ENCODE measurements around the gene ERMARD.

Gene ERMARD

DNA sequence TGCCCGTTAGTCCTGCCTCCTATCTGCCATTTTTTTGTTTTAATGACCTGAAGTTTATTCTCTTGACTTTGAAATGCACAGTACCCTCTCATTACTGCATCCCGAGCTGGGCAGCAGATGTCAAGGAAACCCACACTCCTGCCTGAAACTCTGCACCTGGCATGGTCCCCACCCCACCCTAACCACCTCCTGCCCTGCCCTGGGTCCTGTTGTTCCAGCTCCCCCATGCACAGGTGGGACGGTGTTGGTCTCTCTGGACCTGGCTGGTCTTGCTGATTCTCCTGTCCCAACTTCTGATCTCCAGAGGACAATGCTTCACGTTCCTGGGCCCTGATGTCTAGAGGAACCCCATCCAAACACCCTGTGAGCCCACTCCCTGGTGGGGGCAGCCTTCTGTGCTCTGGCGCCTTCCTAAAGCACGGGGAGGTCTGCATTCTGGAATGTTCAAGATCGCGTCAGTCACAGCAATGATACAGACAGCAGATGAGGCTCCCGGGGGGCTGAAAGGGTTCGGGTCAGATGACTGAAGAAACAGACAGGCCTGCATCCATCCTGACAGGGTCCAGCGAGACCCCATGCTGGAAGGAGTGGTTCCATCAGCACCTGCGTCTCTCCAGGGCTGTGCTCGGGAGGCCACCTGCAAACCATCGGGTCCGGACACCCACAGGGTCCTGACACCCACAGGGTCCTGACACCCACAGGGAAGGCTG, 73.6 kb downstream of the ERMARD start:
- DNase-seq (ENCODE audit: low read depth in 3 of 3), result no peak

GRCh38 chr6:169825558-169826225, 74.3 kb downstream of the ERMARD start:
- no peak for DNase-seq (ENCODE audit: low read depth in 3 of 3)

GRCh38 chr6:169826697-169827096, 75.3 kb downstream of the ERMARD start:
- DNase-seq (ENCODE audit: low read depth in 3 of 3), result no peak

DNA sequence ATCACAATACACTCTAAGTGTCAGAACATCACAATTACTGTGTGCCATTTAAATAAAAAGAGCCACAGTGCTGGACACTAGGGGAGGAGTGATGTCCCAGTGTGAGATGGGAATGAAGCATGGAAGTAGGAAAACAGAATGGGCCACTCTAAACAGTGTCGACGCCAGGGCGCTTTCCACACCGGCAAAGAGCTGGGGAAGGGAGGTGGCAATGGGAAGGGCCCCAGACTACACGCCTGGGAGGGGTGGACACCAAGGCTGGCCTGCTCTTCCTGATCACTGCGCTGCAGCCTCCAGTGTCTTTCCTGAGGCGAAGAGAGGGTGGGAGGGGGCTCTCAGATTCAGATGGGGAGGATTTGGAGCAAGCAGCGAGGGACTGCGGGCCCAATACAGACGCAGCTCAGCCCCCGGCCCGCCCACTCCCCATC, 75.9 kb downstream of the ERMARD start:
- no peak for DNase-seq (ENCODE audit: low read depth in 3 of 3)

- no peak for DNase-seq (ENCODE audit: low read depth in 3 of 3)
Measured at GRCh38 chr6:169828176-169828575, 76.8 kb downstream of the ERMARD start.

DNA sequence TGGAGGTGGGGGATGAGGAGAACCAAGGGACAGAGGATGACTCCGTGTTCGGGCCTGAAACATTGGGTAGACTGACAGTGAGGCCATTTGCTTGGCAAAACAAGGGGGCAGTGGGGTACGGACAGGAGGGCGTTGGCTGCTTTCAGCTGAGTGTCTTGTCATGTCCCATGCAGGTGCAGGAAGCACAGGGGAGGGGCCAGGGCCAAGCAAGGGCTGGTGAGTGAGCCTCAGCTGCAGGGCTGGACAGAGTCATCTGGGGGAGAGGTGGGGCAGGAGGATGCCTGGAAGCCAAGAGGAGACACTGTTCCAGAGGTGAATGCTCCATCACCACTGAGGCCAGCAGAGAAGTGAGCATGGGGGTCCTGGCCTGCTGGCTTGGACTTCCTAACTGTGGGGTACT, 78.4 kb downstream of the ERMARD start:
- DNase-seq (ENCODE audit: low read depth in 3 of 3), result no peak

DNA sequence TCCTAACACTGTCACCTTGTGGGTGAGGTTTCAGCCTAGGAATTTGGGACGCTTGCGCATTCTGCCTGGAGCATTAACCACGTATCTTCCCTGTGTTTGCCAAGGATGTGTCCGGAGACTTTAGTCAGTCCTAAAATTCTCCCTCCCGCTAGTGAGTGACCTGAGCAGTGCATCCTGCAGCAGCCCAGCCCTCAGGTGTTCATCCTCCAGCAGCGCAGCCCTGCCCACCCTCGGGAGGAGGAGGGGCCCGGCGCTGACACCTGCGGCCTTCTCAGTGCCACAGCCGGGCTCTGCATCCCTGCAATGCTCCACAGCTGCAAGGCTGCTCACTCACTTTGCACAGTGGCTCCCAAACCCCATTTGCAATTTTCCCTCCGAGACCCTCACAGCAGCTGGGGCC, 79.5 kb downstream of the ERMARD start:
- no peak for DNase-seq (ENCODE audit: low read depth in 3 of 3)

All from stimulated activated CD4-positive, alpha-beta T cell treated with anti-CD3 and anti-CD28 coated beads, TNF-alpha, amount 100 ng/mL, for 4 hours (primary cell).